GM12891 (cell line): ENCODE measurements around the gene CCDC102B.
"Not testable (repeated sequence)": the region's sequence is repeated elsewhere in the genome, so short reads cannot be mapped to it uniquely, and the experiment has no call there.

Experiments used
- DNase-seq: peaks from one replicate; pipeline ENCODE4 v3.0.0; 2011; ENCODE audit warnings: low spot score; ENCODE audit not compliant: insufficient read length
- FAIRE-seq: peaks from 2 replicates; lab custom pipeline; 2011; peaks lifted over from hg19 to GRCh38; lab: Jason Lieb, UNC
- PAX5 ChIP-seq: IDR thresholded peaks from 2 replicates; pipeline ENCODE4 v1.6.1; 2011; ENCODE audit warnings: low read length, moderate library complexity, mild to moderate bottlenecking; ENCODE audit not compliant: insufficient read depth, severe bottlenecking
- POLR2A ChIP-seq: IDR thresholded peaks from 2 replicates; pipeline ENCODE4 v1.6.1; 2011; ENCODE audit warnings: low read depth, low read length, control low read depth
- POLR2AphosphoS5 ChIP-seq: IDR thresholded peaks from 2 replicates; pipeline ENCODE4 v1.6.1; 2011; ENCODE audit warnings: low read depth, low read length, control low read depth
- POU2F2 ChIP-seq: IDR thresholded peaks from 2 replicates; pipeline ENCODE4 v1.6.1; 2011; ENCODE audit warnings: low read depth, mild to moderate bottlenecking, control low read depth, low read length, moderate library complexity
- SPI1 ChIP-seq: IDR thresholded peaks from 2 replicates; pipeline ENCODE4 v1.6.1; 2011; ENCODE audit warnings: low read depth, low read length, control low read depth
- TAF1 ChIP-seq: IDR thresholded peaks from 2 replicates; pipeline ENCODE4 v1.6.1; 2011; ENCODE audit warnings: low read depth, low read length, control low read depth

Gene CCDC102B

GRCh38 chr18:68874361-68874760 is 76.5 kb downstream of the CCDC102B start:
- TF ChIP-seq POLR2AphosphoS5 (no peak), POLR2A (no peak), SPI1 (no peak), TAF1 (no peak), POU2F2 (no peak), PAX5 (no peak)
- FAIRE-seq (no peak), DNase-seq (no peak)

- FAIRE-seq, DNase-seq: not testable (repeated sequence)
Observed at GRCh38 chr18:68879947-68880346, 82.1 kb downstream of the CCDC102B start.

- no peak for TF ChIP-seq TAF1
- no peak for TF ChIP-seq POLR2A
- TF ChIP-seq PAX5, result no peak
- no peak for TF ChIP-seq POLR2AphosphoS5
- no peak for TF ChIP-seq POU2F2
- TF ChIP-seq SPI1, result no peak
- DNase-seq (no peak), FAIRE-seq (no peak)
Observed at GRCh38 chr18:68887410-68887809, 89.5 kb downstream of the CCDC102B start.

- FAIRE-seq (no peak), DNase-seq (no peak)
- TF ChIP-seq PAX5, result no peak
- TF ChIP-seq POLR2AphosphoS5, result no peak
- no peak for TF ChIP-seq TAF1
- no peak for TF ChIP-seq POU2F2
- TF ChIP-seq POLR2A, result no peak
- TF ChIP-seq SPI1, result no peak
Observed at GRCh38 chr18:68893354-68893753, 95.5 kb downstream of the CCDC102B start.

- TF ChIP-seq POLR2A (no peak), POU2F2 (no peak), TAF1 (no peak), SPI1 (no peak), PAX5 (no peak), POLR2AphosphoS5 (no peak)
- FAIRE-seq, result no peak
Observed at GRCh38 chr18:68897286-68897685, 99.4 kb downstream of the CCDC102B start.

GRCh38 chr18:68909579-68909978 is 111.7 kb downstream of the CCDC102B start:
- DNase-seq (no peak), FAIRE-seq (no peak)
- no peak for TF ChIP-seq TAF1
- no peak for TF ChIP-seq PAX5
- TF ChIP-seq POLR2AphosphoS5, result no peak
- TF ChIP-seq POLR2A, result no peak

More at GRCh38 chr18:68897286-68897685, 99.4 kb downstream of the CCDC102B start:
- DNase-seq, result no peak

GRCh38 chr18:68915061-68915460 is 117.2 kb downstream of the CCDC102B start:
- DNase-seq, result no peak
- TF ChIP-seq POLR2AphosphoS5 (no peak), PAX5 (no peak), TAF1 (no peak), POU2F2 (no peak), POLR2A (no peak), SPI1 (no peak)
- FAIRE-seq, result no peak

- no peak for FAIRE-seq
- TF ChIP-seq TAF1 (no peak), PAX5 (no peak), SPI1 (no peak), POU2F2 (no peak), POLR2AphosphoS5 (no peak), POLR2A (no peak)
- DNase-seq, result no peak
Observed at GRCh38 chr18:68916734-68917133, 118.9 kb downstream of the CCDC102B start.

GRCh38 chr18:68918216-68918615 is 120.3 kb downstream of the CCDC102B start:
- DNase-seq, result no peak
- TF ChIP-seq POLR2A (no peak), SPI1 (no peak), POLR2AphosphoS5 (no peak), TAF1 (no peak), PAX5 (no peak), POU2F2 (no peak)
- FAIRE-seq, result no peak

GRCh38 chr18:68919900-68920299 is 122.0 kb downstream of the CCDC102B start:
- FAIRE-seq, result no peak
- DNase-seq, result no peak
- TF ChIP-seq POU2F2, result no peak
- TF ChIP-seq POLR2AphosphoS5, result no peak
- no peak for TF ChIP-seq TAF1
- TF ChIP-seq SPI1, result no peak
- no peak for TF ChIP-seq POLR2A
- TF ChIP-seq PAX5, result no peak
